ENCODE results near the gene PRKCB.

The PRKCB gene

GRCh38 chr16:23835390-23836077, at the start of gene PRKCB:
TSS of gene PRKCB (plus strand) at chr16:23835983.
- in situ Hi-C loops (cut with MboI; ENCODE audit: low sequenced_read_pairs): no loop called here

- in situ Hi-C loops (cut with MboI; ENCODE audit: low sequenced_read_pairs): no loop called here
These were observed 48.7 kb upstream of the PRKCB start for GRCh38 chr16:23786964-23787561.

DNA sequence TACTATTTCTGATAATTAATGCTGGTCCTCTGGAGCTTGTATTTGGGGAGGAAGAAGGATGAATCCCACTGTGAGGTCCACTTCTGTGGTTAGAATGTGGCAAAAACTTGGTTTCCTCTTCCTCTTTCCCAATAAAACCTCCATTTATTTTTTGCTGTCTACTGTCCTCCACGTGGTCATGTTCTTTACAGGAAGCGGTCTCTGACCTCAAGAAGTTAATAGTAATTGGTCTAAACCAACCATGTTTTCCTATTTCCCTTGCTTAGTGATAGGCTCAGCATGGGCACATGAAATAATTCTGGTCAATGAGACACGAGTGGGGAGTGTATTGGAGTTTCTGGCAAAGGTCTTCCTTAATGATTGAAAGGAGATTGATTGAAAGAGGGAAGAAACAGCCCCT, 47.1 kb upstream of the PRKCB start:
- in situ Hi-C loops (cut with MboI; ENCODE audit: low sequenced_read_pairs): no loop called here

- in situ Hi-C loops (cut with MboI; ENCODE audit: low sequenced_read_pairs): no loop called here
These were observed 40.4 kb upstream of the PRKCB start for GRCh38 chr16:23795378-23795777.

DNA sequence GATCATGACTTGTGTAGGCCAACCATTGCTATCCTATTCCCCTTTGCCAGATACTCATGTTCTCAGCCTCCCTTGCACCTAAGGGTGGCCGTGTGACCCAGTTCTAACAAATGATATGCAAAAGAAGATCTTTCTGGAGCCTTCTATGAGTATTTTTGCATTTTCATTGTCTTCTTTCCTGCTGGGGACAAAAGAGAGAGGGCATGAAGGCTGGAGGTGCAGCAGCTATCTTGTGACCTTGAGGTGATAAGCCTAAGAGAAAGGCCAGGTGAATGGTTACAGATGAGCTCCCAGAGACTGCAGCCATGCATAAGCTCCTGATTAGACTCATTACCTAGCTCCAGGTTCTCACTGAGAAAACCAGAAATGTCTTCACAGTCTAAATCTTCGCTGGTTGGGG, 38.8 kb upstream of the PRKCB start:
- in situ Hi-C loops (cut with MboI; ENCODE audit: low sequenced_read_pairs): no loop called here

DNA sequence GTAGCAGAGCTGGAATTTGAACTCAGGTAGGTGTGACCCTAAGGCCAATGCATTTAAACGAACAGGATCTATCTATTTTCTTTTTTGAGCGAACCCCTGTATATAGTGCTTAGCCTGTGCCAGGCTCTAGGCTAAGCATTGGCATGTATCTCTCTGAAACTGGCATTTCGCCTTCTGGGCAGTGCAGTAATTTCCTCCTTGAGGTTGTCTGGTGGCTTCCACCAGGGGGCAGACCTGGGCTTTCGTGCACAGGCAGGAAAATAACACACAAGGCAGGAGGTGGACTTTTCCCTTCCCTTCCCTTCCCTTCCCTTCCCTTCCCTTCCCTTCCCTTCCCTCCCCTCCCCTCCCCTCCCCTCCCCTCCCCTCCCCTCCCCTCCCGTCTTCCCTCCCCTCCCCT, 34.4 kb upstream of the PRKCB start:
- in situ Hi-C loops (cut with MboI; ENCODE audit: low sequenced_read_pairs): no loop called here

- in situ Hi-C loops (cut with MboI; ENCODE audit: low sequenced_read_pairs): no loop called here
These were observed 33.0 kb upstream of the PRKCB start for GRCh38 chr16:23802776-23803175.

GRCh38 chr16:23803591-23804123, 32.1 kb upstream of the PRKCB start:
- in situ Hi-C loops (cut with MboI; ENCODE audit: low sequenced_read_pairs): no loop called here

- in situ Hi-C loops (cut with MboI; ENCODE audit: low sequenced_read_pairs): no loop called here
These were observed 28.8 kb upstream of the PRKCB start for GRCh38 chr16:23807028-23807427.

DNA sequence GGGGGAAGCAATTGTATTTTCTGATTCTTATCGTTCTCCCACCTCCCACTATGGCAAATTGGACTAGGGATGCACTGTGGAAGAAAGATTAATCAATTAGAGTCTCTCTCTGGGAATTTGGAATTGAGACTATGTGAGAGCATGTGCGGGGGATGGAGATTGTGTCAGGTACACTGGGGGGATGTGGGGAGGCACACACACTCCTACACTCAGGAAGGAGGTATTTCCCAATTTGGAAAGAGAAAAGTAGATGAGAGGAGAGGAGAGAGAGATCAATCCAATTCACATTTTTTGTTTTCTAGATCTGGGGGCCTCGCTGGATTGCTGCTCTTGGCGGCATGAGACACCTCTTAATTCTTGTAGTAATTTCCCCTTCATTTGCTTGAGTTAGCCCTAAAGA, 14.3 kb upstream of the PRKCB start:
- in situ Hi-C loops (cut with MboI; ENCODE audit: low sequenced_read_pairs): no loop called here

DNA sequence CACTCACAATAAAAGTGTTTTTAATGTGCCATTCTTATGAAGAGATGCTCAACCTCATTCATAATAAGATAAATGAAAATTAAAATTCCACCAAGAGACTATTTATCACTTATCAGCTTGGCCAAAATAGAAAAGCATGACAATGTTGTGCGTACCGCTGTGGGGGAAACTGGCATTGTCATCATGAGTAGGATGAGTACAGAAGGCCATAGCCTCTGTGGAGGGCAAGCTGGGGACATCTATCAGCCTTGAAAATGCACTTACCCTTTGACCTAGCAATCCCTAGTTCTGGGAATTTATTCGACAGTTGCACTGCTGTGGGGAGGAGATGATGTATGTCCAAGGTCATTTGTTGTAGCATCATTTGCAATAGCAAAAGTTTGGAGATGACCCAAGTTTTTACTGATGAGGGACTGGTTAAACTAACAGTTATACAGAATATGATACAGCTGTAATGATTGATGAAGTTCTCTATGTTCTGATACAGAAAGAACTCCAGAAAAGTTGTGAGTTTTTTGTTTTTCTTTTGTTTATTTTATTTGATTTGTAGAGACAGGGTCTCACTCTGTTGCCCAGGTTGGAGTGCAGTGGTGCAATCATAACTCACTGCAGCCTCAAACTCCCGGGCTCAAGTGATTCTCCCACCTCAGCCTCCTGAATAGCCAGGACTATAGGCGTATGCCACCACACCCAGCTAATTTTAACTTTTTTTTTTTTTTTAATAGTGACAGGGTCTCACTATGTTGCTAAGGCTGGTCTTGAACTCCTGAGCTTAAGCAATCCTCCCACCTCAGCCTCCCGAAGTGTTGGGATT, 13.7 kb upstream of the PRKCB start:
- in situ Hi-C loops (cut with MboI; ENCODE audit: low sequenced_read_pairs): no loop called here

DNA sequence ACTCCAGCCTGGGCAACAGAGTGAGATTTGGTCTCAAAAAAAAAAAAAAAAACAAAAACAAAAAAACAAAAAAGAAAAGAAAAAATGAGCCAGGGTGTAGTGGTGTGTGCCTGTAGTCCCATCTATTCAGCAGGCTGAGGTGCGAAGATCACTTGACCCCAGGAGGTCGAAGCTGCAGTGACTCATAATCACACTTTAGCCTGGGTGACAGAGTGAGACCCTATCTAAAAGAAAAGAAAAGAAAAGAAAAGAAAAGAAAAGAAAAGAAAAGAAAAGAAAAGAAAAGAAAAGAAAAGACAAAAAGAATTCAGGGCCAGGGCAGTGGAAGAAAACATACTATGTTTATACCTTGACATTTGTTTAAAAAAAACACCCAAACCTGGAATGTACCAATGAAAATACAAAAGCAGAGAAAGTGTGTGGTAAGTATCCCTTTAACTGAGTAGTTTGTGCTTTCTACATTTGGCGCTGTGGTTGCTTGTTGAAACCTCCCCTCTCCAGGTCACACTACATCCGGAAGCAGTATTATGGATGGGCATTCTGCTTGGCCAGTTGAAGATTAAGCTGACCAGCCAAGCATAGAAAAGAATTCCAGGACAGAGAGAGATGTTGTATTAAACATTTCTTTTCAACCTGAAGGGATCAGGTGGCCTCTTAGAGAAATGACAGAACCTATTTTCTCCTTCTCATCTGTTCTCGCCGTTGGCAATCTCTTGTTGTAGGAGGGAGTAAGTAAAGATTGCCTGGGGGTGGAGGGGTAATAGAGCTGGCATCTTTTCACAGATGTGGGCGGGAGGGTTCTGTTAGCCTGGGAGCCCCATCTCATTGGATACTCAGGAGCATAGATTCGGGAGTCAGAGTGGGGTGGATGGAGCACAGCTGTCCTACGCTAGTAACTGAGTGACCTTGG, 12.1 kb upstream of the PRKCB start:
- in situ Hi-C loops (cut with MboI; ENCODE audit: low sequenced_read_pairs): no loop called here

GRCh38 chr16:23824909-23825308, 10.9 kb upstream of the PRKCB start:
- in situ Hi-C loops (cut with MboI; ENCODE audit: low sequenced_read_pairs): no loop called here

DNA sequence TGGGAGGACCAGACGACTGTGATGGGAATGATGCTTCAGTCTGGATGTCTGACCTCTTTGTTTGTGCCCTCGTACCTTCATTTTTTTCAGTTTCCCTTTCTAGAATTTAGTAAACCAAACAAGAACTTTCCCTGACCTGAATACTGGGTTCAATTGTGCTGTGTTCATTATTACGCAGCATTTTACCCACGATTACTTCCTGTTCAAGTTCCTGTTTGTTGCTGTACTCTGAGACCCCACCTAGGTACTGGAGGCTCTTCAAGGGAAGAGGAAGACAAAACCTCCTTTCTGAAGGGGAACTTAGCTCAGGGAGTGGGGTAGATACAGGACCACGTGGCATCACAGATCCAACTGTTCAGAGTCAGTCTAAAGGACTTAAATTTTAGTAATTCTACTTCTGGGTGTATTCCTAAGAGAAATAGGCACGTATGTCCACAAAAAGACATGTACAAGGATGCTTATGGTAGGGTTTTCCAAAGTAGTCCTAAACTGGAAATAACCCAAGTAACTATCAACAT, 9.2 kb upstream of the PRKCB start:
- in situ Hi-C loops (cut with MboI; ENCODE audit: low sequenced_read_pairs): no loop called here

DNA sequence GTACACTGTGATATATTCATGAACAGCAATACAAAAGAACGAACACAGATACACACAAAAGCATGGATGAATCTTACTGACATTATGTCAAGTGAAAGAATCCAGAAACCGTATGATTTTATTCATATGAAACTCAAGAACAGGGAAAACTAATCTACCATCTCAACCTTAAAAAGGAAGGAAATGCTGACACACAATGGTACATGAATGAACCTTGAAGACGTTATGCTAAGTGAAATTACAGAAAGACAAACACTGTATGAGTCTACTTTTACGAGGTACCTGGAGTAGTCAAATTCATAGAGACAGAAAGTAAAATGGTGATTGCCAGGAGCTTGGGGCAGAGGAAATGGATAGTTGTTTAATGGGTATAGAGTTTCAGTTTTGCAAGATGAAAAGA, 8.7 kb upstream of the PRKCB start:
- in situ Hi-C loops (cut with MboI; ENCODE audit: low sequenced_read_pairs): no loop called here

- in situ Hi-C loops (cut with MboI; ENCODE audit: low sequenced_read_pairs): no loop called here
These were observed 6.3 kb upstream of the PRKCB start for GRCh38 chr16:23829454-23829853.

- in situ Hi-C loops (cut with MboI; ENCODE audit: low sequenced_read_pairs): no loop called here
These were observed 5.5 kb upstream of the PRKCB start for GRCh38 chr16:23830276-23830675.

DNA sequence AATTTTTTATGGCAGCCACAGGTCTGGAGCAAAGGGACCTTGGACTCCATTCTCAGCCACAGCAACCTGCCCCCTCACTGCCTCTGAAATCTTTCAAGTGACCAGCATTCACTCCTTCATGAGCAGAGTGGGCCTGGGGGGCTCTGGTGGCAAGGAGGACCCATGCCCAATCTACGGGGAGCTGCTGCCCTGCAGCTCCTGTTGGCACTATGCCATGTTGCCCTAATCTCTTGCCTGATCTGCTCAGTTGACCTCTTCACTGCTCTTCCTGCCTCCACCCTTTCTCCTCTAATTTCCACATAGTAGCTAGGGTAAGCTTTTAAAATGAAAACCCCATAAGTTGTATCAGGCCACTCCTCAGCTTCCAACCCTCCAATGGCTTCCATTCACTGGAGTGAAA, 2.9 kb upstream of the PRKCB start:
- in situ Hi-C loops (cut with MboI; ENCODE audit: low sequenced_read_pairs): no loop called here

DNA sequence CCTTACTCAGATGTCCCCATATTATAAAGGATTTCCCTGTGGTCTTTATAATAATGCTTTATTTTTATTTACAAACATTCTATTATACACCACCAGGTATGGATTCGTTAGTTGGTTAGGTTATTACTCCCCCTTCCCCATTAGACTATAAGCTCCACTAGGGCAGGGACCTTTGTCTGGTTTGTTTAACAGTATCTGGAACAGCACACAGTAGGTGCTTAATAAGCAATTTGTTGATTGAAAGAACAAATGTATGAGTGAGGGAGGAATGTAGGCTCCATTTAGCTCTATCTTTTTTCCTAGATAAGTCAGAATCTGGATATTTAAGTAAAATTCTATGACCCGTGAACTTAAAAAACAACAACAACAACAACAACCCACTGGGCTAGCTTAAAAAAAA, 2.3 kb upstream of the PRKCB start:
- in situ Hi-C loops (cut with MboI; ENCODE audit: low sequenced_read_pairs): no loop called here

- in situ Hi-C loops (cut with MboI; ENCODE audit: low sequenced_read_pairs): no loop called here
These were observed 1.7 kb upstream of the PRKCB start for GRCh38 chr16:23833960-23834685.

Measured in hTERT RPE-1 (cell line).